ENCODE measurements around the gene PCK1.

PCK1 gene

DNA sequence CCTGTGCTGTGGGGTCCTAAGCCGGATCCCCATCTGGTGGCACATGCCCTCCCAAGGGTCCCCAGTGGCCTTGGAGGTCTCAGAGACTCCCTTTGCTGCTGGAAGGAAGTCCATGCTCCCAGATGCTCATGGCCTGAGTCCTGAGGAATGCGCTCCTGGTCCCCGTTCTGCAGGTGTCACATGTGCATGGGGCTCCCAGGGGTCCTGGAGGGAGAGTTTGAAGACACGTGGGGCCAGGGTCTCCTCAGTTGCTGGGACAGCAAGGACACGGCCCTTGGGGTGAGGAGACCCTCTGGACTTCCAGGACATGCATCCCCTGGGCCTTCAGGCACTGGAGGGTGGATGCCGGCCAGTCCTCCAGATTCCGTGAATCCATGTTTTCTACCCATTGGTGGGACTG is 47.6 kb downstream of the PCK1 start:
- no peak for DNase-seq (ENCODE audit: low read depth, low spot score)
- TF ChIP-seq, protein P1, sequence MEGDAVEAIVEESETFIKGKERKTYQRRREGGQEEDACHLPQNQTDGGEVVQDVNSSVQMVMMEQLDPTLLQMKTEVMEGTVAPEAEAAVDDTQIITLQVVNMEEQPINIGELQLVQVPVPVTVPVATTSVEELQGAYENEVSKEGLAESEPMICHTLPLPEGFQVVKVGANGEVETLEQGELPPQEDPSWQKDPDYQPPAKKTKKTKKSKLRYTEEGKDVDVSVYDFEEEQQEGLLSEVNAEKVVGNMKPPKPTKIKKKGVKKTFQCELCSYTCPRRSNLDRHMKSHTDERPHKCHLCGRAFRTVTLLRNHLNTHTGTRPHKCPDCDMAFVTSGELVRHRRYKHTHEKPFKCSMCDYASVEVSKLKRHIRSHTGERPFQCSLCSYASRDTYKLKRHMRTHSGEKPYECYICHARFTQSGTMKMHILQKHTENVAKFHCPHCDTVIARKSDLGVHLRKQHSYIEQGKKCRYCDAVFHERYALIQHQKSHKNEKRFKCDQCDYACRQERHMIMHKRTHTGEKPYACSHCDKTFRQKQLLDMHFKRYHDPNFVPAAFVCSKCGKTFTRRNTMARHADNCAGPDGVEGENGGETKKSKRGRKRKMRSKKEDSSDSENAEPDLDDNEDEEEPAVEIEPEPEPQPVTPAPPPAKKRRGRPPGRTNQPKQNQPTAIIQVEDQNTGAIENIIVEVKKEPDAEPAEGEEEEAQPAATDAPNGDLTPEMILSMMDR (IDR thresholded peaks at IDR 0.05; ENCODE audit: insufficient read depth, low read length, missing control alignments) = no peak
- no peak overlapping the region for H3K4me3 ChIP-seq (ENCODE audit: low read depth, low read length)
- CTCF ChIA-PET = no interaction called here
- POLR2A ChIA-PET = no interaction called here

DNA sequence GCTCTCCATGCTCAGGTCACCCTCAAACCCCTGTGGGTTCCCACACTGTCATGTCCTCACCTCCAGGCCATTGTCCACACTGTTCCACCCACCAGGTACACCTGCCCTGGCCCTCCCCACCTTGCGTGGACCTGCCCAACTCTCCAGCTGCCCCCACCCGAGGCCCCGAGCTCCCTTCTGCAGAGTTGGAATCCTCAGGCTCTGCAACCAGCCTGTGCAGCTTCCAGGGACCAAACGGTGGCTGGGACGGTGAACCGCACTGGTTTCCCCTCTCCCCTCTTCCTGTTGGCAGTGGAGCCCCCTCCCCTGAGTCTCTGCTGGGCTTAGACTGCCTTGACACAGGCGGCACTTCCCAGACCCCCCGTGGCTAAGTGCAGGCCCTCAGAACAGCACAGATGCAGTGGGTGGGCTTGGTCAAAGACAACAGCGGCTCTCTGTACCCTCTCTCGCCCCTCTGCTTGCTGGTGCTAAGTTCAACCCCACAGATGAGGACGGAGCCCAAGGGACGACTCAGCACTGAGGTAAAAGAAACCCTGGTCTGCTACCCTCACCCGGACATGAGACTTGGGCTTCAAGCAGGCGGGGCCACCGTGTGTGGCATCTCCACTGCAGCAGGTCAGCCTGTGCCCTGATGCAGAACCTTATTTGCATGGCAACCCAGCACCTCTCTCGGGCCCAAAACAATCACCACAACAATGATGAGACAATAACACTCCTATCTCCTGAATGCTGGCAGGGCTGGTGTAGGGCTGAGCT is 48.4 kb downstream of the PCK1 start:
- no peak for DNase-seq (ENCODE audit: low read depth, low spot score)
- POLR2A ChIA-PET = no interaction called here
- TF ChIP-seq, protein P1 (IDR thresholded peaks at IDR 0.05; ENCODE audit: insufficient read depth, low read length, missing control alignments) = no peak
- H3K4me3 ChIP-seq (ENCODE audit: low read depth, low read length) = no peak overlapping the region
- CTCF ChIA-PET = interaction anchor here (1.7 kb wide), 1 partner anchor 601 kb away, joined by 9 read pairs; no protein-coding TSS in a partner anchor

DNA sequence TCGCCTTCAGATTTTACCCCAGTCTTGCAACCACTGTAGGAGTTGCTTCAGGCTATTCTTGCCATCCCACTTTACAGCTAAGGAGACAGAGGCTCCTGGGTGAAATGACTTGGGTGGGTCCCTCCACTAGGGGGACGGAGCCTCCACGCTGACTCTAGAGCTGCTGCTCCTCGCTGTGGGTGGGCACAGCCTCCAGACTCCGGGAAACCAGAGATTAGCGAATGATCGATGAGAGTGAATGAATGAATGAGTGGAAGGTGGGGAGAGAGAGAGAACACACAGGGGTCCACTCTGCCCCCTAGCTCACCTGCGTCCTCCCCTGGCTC is 48.9 kb downstream of the PCK1 start:
- CTCF ChIA-PET = interaction anchor here (0.7 to 1.7 kb wide), 2 partner anchors 11 to 600 kb away, joined by 3 to 9 read pairs; no protein-coding TSS in a partner anchor
- TF ChIP-seq, protein P1 (IDR thresholded peaks at IDR 0.05; ENCODE audit: insufficient read depth, low read length, missing control alignments) = no peak

DNA sequence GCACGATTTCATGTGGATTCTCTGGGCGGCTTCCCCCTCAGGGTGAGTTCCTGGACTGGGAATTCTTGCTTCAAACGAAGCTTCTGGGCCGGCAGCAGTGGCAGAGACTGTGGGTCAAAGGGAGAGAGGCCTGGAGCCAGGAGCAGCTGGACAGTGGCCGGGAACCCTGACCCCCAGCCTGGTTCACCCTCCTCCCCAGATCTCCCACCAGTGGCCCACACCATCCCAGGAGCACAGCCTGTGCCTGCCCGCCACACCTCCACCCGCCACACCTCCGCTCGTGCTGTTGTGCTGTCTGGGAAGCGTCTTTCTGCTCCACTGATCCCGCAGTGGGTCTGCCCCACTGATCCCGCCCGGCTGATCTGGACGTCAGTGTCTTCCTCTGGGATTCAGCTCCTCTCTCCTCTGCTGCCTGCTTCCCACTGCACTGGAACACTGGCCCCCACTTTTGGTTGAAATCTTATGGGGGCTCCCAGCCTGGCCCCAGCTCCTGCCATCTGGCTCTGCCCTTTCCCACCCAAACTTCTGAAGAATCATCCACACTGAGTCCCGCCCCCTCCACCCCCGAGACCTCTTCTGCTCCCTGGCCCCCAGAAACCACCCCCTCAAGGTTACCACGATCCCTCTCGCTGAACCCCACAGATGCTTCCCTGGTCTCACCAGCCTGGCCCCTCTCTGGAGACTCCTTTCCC is 49.5 kb downstream of the PCK1 start:
- CTCF ChIA-PET = interaction anchor here (0.7 to 1.7 kb wide), 2 partner anchors 12 to 600 kb away, joined by 3 to 9 read pairs; no protein-coding TSS in a partner anchor
- DNase-seq (ENCODE audit: low read depth, low spot score) = no peak
- POLR2A ChIA-PET = no interaction called here
- TF ChIP-seq, protein P1 (IDR thresholded peaks at IDR 0.05; ENCODE audit: insufficient read depth, low read length, missing control alignments) = no peak
- no peak overlapping the region for H3K4me3 ChIP-seq (ENCODE audit: low read depth, low read length)

More for the DNA sequence above, 48.9 kb downstream of the PCK1 start:
- DNase-seq (ENCODE audit: low read depth, low spot score) = no peak
- no peak overlapping the region for H3K4me3 ChIP-seq (ENCODE audit: low read depth, low read length)
- POLR2A ChIA-PET = no interaction called here

DNA sequence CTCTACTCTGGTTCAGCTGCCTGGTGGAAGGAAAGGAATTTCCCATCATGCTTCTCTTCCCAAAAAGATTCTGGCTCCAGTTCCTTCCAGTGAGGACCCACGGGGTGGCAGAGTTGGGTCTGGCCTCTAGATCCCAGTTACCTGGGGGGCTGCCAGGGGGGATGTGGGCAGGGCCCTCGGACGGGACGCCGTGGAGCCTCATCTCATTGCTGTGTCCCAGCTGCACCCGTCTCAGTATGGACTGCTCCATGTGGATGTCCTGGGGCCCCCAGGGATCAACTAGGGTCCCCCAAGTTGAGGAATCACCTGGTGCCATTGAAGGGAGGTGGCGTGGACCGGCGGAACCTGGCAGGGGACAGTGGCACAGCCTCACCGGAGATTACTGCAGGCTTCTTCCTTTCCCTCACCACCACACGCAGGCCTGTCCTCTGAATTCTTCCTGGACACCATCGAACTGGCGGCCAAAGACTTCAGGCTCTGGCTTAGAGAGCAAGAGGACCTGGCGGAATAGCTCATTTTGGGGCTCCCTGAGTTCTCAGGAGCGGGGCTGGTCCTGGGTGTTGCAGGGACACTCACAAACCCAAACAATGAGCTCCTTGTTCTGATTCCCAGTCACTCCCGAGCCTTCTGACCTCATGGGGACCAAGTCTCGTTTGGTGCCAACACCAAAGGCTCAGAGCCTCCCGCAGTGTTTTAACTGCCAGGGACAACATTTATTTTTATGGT is 50.8 kb downstream of the PCK1 start:
- no peak overlapping the region for H3K4me3 ChIP-seq (ENCODE audit: low read depth, low read length)
- no peak for DNase-seq (ENCODE audit: low read depth, low spot score)
- TF ChIP-seq, protein P1 (IDR thresholded peaks at IDR 0.05; ENCODE audit: insufficient read depth, low read length, missing control alignments) = no peak
- ChIA-PET CTCF (interaction anchor here (1.2 to 1.3 kb wide), 2 partner anchors 15 to 42 kb away, joined by 3 read pairs; no protein-coding TSS in a partner anchor), POLR2A (no interaction called here)

DNA sequence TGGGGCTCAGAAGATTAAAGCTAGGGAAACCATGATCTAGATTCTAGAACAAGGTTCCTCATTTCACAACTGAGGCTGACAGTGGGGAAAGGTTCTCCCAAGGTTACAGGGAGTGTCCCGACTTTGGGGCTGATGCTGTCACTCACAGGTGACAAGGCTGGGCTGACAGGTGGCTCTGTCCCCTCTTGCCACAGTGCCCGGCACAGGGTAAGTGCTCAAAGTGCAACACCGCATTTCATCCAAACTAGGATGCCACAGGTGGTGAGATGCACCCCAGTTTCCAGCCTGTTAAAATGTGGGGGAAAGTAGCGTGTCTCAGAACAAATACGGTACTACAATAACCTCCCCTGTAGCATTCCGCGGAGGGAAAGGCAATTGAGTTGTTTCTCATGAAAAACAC is 51.5 kb downstream of the PCK1 start:
- POLR2A ChIA-PET = no interaction called here
- H3K4me3 ChIP-seq (ENCODE audit: low read depth, low read length) = no peak overlapping the region
- DNase-seq (ENCODE audit: low read depth, low spot score) = no peak
- TF ChIP-seq, protein P1 (IDR thresholded peaks at IDR 0.05; ENCODE audit: insufficient read depth, low read length, missing control alignments) = no peak
- CTCF ChIA-PET = interaction anchor here (1.1 kb wide), 1 partner anchor 10 kb away, joined by 4 read pairs; no protein-coding TSS in a partner anchor

Measured in AG04449 (cell line).